Cardiac fibroblast (primary cell): ENCODE results near the gene CLDN18.
A peak's percentile ranks its signal among the peaks of the same experiment; 100 is the strongest.

Experiments used
- DNase-seq, 2 donors: peaks; one replicate each; pipeline versions ENCODE4 v3.0.0 to v3.0.0-alpha.2; 2010; ENCODE audit warnings: low read depth in 2 of 2
- H3K4me3 ChIP-seq, 2 donors: replicated peaks in 1 of 2; 1 replicate in 1 of 2; 2 replicates in 1 of 2; pipeline ENCODE4 v1.5.1; 2011; ENCODE audit warnings: low read depth in 2 of 2, low read length in 2 of 2, mild to moderate bottlenecking in 2 of 2, moderate library complexity in 1 of 2
- TF ChIP-seq, protein P1 (sequence below): IDR thresholded peaks from one replicate; pipeline ENCODE4 v1.5.1; 2011; ENCODE audit warnings: low read depth, mild to moderate bottlenecking, low read length, inconsistent platforms

The CLDN18 gene

GRCh38 chr3:138046955-138047354 is 37.0 kb downstream of the CLDN18 start:
- no peak overlapping the region for H3K4me3 ChIP-seq
- peak in 1 of 2 donors; percentile 31 for DNase-seq
- TF ChIP-seq, protein P1, sequence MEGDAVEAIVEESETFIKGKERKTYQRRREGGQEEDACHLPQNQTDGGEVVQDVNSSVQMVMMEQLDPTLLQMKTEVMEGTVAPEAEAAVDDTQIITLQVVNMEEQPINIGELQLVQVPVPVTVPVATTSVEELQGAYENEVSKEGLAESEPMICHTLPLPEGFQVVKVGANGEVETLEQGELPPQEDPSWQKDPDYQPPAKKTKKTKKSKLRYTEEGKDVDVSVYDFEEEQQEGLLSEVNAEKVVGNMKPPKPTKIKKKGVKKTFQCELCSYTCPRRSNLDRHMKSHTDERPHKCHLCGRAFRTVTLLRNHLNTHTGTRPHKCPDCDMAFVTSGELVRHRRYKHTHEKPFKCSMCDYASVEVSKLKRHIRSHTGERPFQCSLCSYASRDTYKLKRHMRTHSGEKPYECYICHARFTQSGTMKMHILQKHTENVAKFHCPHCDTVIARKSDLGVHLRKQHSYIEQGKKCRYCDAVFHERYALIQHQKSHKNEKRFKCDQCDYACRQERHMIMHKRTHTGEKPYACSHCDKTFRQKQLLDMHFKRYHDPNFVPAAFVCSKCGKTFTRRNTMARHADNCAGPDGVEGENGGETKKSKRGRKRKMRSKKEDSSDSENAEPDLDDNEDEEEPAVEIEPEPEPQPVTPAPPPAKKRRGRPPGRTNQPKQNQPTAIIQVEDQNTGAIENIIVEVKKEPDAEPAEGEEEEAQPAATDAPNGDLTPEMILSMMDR = no peak

DNA sequence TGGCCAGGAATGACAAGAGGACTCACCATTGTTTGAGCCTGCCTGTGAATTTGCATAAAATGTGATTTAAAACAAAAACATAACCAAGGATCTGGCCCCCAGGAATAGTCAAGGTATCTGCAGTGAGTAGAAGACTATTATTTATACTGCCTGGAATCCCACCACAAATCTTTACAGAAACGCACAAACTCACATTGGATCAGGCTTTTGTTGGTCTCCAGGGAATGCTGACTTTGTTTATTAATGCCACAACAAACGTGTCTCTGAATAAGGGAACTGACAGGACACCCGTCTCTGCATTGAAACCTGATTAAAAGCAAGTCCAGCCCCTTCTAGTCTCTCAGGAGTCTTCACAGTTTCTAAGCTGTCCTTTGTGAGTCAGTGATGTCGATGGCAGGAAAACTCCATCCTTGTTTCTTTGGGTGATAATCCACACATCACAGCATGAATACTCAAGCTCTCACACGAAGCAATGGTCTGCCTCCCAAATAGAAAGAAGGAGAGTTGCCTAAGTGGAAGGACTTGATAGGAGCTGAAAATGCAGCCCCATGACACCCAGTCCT is 37.7 kb downstream of the CLDN18 start:
- no peak for DNase-seq
- H3K4me3 ChIP-seq = no peak overlapping the region
- TF ChIP-seq, protein P1 = no peak

DNA sequence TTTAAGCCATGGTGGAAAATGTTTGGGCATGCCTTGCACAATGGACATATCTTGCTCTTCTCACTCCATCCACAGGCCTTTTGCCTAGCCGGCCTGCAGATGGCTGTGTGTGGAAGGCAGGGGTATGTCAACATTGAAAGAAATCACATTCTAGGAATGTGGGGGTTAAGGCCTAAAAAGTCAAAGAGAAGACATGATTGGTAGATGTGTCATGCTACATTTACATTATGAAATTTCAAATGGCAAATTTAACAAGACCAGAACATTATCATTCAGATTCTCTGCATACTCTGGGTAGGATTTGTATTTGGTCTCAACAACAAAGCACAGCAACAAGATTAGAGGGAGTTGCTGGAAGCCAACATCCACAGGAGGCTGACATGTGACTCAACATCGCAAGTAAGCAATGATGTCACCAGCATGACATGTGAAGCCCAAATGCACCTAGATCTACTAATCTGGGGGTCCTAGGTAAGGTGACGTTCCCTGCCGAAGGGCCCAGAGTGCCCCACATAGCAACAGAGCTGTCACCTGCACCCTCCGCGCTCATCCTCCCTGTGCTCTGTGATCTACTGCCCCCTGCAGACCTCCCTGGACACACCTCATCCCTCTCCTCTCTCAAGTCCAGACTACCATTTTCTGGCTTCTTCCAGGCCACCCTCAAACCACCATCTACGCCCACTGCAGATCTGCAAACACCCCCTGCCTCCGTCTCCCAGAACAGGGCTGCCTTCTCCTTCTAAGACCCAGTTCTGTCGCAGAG is 39.4 kb downstream of the CLDN18 start:
- peak; percentile 46 to 78 for DNase-seq
- TF ChIP-seq, protein P1 = peak; percentile 20
- no peak overlapping the region for H3K4me3 ChIP-seq

DNA sequence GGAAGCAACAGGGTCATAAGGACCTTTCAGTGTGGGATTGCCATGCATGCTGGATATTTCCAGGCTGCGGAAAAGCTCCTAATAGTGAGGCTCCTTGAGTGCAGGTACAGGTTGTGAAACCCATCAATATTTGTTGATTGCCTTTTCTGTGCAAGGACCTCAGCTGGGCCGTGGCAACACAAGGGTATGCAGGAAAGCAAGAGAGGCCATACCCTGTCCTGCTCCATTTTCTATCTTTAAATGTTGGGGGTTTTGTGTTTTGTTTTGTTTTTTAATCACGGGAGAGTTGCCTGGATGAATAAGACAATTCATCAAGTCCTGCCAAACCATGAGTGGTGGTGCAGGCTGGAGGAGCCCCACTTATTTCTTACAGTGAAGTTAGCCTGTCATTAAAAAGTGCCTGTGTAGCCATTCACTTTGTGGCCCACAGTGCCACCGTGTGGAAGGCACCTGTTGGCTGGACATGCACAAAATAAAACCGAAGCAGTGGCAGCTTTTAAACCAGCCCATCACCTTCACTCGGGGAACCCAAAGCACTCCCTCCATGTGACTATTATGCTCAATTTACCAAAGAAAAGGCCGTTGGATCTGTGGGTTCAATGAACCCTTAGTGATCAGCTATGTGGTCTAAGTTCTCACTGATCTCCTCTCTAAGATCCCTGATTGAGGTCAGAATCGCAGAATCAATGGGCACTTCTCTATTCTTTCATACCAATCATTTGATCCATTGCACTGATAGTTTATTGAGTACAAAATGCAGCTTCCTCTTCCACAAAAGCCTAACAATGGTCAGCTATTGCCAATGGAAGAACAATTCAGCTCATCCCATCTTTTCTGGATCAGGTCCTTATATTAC is 42.2 kb downstream of the CLDN18 start:
- H3K4me3 ChIP-seq = no peak overlapping the region
- TF ChIP-seq, protein P1 = peak; percentile 80
- DNase-seq = peak; percentile 68 to 71

- TF ChIP-seq, protein P1 = no peak
- DNase-seq = no peak
Observed at GRCh38 chr3:138054057-138054456, 44.1 kb downstream of the CLDN18 start.

DNA sequence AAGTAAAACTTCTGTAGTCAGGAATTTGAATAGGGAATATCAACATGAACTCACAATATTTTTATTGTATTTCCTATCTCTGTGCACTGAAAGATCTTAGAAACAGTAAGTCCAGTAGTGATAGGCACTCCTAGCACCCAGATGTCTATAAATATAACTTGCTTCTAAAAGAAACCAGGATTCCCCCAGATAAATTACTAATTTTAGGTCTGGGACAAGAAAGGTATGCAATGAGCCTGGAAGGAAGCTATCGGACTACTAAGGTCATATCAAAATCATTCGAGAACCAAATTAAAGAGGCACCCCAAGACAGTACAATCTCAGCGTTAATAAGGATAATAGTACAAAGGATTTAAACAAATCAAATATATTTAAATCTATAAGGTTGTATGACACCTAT is 47.4 kb downstream of the CLDN18 start:
- TF ChIP-seq, protein P1 = no peak
- DNase-seq = no peak
- H3K4me3 ChIP-seq = no peak overlapping the region

More at GRCh38 chr3:138054057-138054456, 44.1 kb downstream of the CLDN18 start:
- H3K4me3 ChIP-seq = no peak overlapping the region
